ENCODE measurements around the gene MAPK6.

- TF ChIP-seq POLR2A (IDR thresholded peaks at IDR 0.05) (no peak), CTCF (IDR thresholded peaks at IDR 0.05) (no peak)
Observed at GRCh38 chr15:52111517-52112202, 92.6 kb downstream of the MAPK6 start.
